ENCODE results near the gene CCDC160. TPM values are rescaled to one million over a fixed set of nuclear protein-coding genes. Genes with fewer than 3 reads are reported as not detected.

The CCDC160 gene
- total and polyA plus RNA-seq, 2 donors (not counting 1 experiment from before 2014, with no cell fraction given) = 0.10 to 0.17 TPM

GRCh38 chrX:134251241-134251640, 14.3 kb downstream of the CCDC160 start:
- H3K4me1 ChIP-seq (ENCODE audit: control insufficient read depth, extremely low read depth, insufficient read depth, low read length) = no peaks in the 10 kb centered on the region
- DNase-seq (ENCODE audit: low read depth in 2 of 2) = no peak
- H2AFZ ChIP-seq (ENCODE audit: low read length) = no peak overlapping the region
- H3K36me3 ChIP-seq (ENCODE audit: control insufficient read depth, insufficient read depth, low read length) = no peaks in the 10 kb centered on the region
- H4K20me1 ChIP-seq (ENCODE audit: control insufficient read depth, extremely low read depth, insufficient read depth, low read length) = no peaks in the 10 kb centered on the region
- no peak for TF ChIP-seq EZH2 (IDR thresholded peaks at IDR 0.05; ENCODE audit: low read length, missing control alignments)
- no peak for TF ChIP-seq CTCF (conservative IDR thresholded peaks at IDR 0.05 in 1 of 2, IDR thresholded peaks at IDR 0.05 in 1 of 2; ENCODE audit: low read depth in 1 of 2, low read length in 2 of 2)
- no peak overlapping the region for H3K9ac ChIP-seq (ENCODE audit: insufficient read depth, low read length)
- H3K27me3 ChIP-seq (ENCODE audit: control insufficient read depth, insufficient read depth, low read length) = no peaks in the 10 kb centered on the region
- no peak overlapping the region for H3K27ac ChIP-seq (ENCODE audit: insufficient read depth, low read length)
- H3K4me2 ChIP-seq (ENCODE audit: extremely low read depth, insufficient read depth, low read length) = no peak overlapping the region
- no peak overlapping the region for H3K4me3 ChIP-seq (replicated peaks in 1 of 4; ENCODE audit: control extremely low read depth in 1 of 4, insufficient read depth in 1 of 4, low read depth in 3 of 4, low read length in 4 of 4)
- H3K79me2 ChIP-seq (ENCODE audit: control insufficient read depth, insufficient read depth, low read length) = no peaks in the 10 kb centered on the region
- no peaks in the 10 kb centered on the region for H3K9me3 ChIP-seq (ENCODE audit: control insufficient read depth, insufficient read depth, low read depth, low read length)

GRCh38 chrX:134254511-134254910, 17.5 kb downstream of the CCDC160 start:
- H2AFZ ChIP-seq (ENCODE audit: low read length) = no peak overlapping the region
- no peaks in the 10 kb centered on the region for H3K9me3 ChIP-seq (ENCODE audit: control insufficient read depth, insufficient read depth, low read depth, low read length)
- no peak overlapping the region for H3K4me2 ChIP-seq (ENCODE audit: extremely low read depth, insufficient read depth, low read length)
- H4K20me1 ChIP-seq (ENCODE audit: control insufficient read depth, extremely low read depth, insufficient read depth, low read length) = no peaks in the 10 kb centered on the region
- no peaks in the 10 kb centered on the region for H3K4me1 ChIP-seq (ENCODE audit: control insufficient read depth, extremely low read depth, insufficient read depth, low read length)
- DNase-seq (ENCODE audit: low read depth in 2 of 2) = no peak
- no peak overlapping the region for H3K27ac ChIP-seq (ENCODE audit: insufficient read depth, low read length)
- H3K27me3 ChIP-seq (ENCODE audit: control insufficient read depth, insufficient read depth, low read length) = no peaks in the 10 kb centered on the region
- no peaks in the 10 kb centered on the region for H3K36me3 ChIP-seq (ENCODE audit: control insufficient read depth, insufficient read depth, low read length)
- H3K79me2 ChIP-seq (ENCODE audit: control insufficient read depth, insufficient read depth, low read length) = no peaks in the 10 kb centered on the region
- TF ChIP-seq CTCF (conservative IDR thresholded peaks at IDR 0.05 in 1 of 2, IDR thresholded peaks at IDR 0.05 in 1 of 2; ENCODE audit: low read depth in 1 of 2, low read length in 2 of 2) (no peak), EZH2 (IDR thresholded peaks at IDR 0.05; ENCODE audit: low read length, missing control alignments) (no peak)
- no peak overlapping the region for H3K4me3 ChIP-seq (replicated peaks in 1 of 4; ENCODE audit: control extremely low read depth in 1 of 4, insufficient read depth in 1 of 4, low read depth in 3 of 4, low read length in 4 of 4)
- H3K9ac ChIP-seq (ENCODE audit: insufficient read depth, low read length) = no peak overlapping the region

- Histone ChIP-seq H3K36me3 (ENCODE audit: control insufficient read depth, insufficient read depth, low read length) (no peaks in the 10 kb centered on the region), H3K4me2 (ENCODE audit: extremely low read depth, insufficient read depth, low read length) (no peak overlapping the region), H3K9me3 (ENCODE audit: control insufficient read depth, insufficient read depth, low read depth, low read length) (no peaks in the 10 kb centered on the region), H3K4me3 (replicated peaks in 1 of 4; ENCODE audit: control extremely low read depth in 1 of 4, insufficient read depth in 1 of 4, low read depth in 3 of 4, low read length in 4 of 4) (no peak overlapping the region), H3K79me2 (ENCODE audit: control insufficient read depth, insufficient read depth, low read length) (no peaks in the 10 kb centered on the region), H3K27me3 (ENCODE audit: control insufficient read depth, insufficient read depth, low read length) (no peaks in the 10 kb centered on the region), H2AFZ (ENCODE audit: low read length) (no peak overlapping the region), H3K27ac (ENCODE audit: insufficient read depth, low read length) (no peak overlapping the region), H4K20me1 (ENCODE audit: control insufficient read depth, extremely low read depth, insufficient read depth, low read length) (no peaks in the 10 kb centered on the region), H3K4me1 (ENCODE audit: control insufficient read depth, extremely low read depth, insufficient read depth, low read length) (no peaks in the 10 kb centered on the region), H3K9ac (ENCODE audit: insufficient read depth, low read length) (no peak overlapping the region)
- DNase-seq (ENCODE audit: low read depth in 2 of 2) = no peak
- TF ChIP-seq CTCF (conservative IDR thresholded peaks at IDR 0.05 in 1 of 2, IDR thresholded peaks at IDR 0.05 in 1 of 2; ENCODE audit: low read depth in 1 of 2, low read length in 2 of 2) = no peak
- no peak for TF ChIP-seq EZH2 (IDR thresholded peaks at IDR 0.05; ENCODE audit: low read length, missing control alignments)
Measured at GRCh38 chrX:134255555-134255954, 18.6 kb downstream of the CCDC160 start.

Measured in fibroblast of lung (primary cell).